Stimulated activated naive CD8-positive, alpha-beta T cell treated with anti-CD3 and anti-CD28 coated beads, Interleukin-15, amount 100 ng/mL, for 72 hours (primary cell): ENCODE measurements around the gene RXRG.
A peak's percentile ranks its signal among the peaks of the same experiment; 100 is the strongest.

Experiments
- ATAC-seq: fragments of 150-1000 bp; cut with Tn5 transposase; 2 replicates; pipeline ENCODE4 v1.10.0; 2021; ENCODE audit warnings: mild to moderate bottlenecking, moderate library complexity
- DNase-seq, 2 donors: peaks; one replicate each; pipeline ENCODE4 v3.0.0; 2021 to 2022
- H3K27ac Mint-ChIP-seq, 2 donors: one replicate each; pipeline ENCODE4 v1.8.0; 2022; ENCODE audit warnings: mild to moderate bottlenecking in 2 of 2, mixed read lengths in 2 of 2, moderate library complexity in 2 of 2
- H3K27me3 Mint-ChIP-seq: one replicate; pipeline ENCODE4 v1.8.0; 2022; ENCODE audit warnings: mixed read lengths
- H3K4me1 Mint-ChIP-seq: one replicate; pipeline ENCODE4 v1.8.0; 2022; ENCODE audit warnings: mild to moderate bottlenecking, mixed read lengths
- H3K4me3 Mint-ChIP-seq, 2 donors: one replicate each; pipeline ENCODE4 v1.8.0; 2022; ENCODE audit warnings: mild to moderate bottlenecking in 2 of 2, mixed read lengths in 2 of 2, moderate library complexity in 1 of 2
- H3K9me3 Mint-ChIP-seq, 2 donors: one replicate each; pipeline ENCODE4 v1.8.0; 2022; ENCODE audit warnings: mixed read lengths in 2 of 2

RXRG gene

DNA sequence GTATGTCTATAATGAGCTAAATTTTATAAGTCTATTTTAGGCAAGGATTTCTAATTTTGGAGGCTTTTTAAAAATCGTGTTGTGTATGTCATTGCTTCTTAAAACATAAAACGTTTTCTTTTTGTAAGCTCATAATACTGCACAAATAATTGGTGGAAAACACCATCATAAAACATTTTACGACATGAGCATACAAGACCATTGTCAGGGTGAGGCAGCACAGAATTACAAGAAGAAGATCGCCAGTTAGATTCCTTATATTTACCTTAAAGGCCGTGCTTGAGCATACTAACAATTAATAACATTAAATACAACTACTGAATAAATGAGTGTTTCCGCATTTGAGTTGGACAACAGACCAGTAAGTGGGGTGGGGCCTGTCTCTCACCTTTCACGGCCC, 69.3 kb downstream of the RXRG start:
- peak overlapping the region in 1 of 2 donors; percentile 32 for H3K4me3 Mint-ChIP-seq
- no peak overlapping the region for H3K27ac Mint-ChIP-seq
- no peaks in the 10 kb centered on the region for H3K9me3 Mint-ChIP-seq
- ATAC-seq (no peak), DNase-seq (no peak)
- H3K4me1 Mint-ChIP-seq = peaks cover 12% of the 10 kb centered on the region
- H3K27me3 Mint-ChIP-seq = peaks cover 76% of the 10 kb centered on the region

DNA sequence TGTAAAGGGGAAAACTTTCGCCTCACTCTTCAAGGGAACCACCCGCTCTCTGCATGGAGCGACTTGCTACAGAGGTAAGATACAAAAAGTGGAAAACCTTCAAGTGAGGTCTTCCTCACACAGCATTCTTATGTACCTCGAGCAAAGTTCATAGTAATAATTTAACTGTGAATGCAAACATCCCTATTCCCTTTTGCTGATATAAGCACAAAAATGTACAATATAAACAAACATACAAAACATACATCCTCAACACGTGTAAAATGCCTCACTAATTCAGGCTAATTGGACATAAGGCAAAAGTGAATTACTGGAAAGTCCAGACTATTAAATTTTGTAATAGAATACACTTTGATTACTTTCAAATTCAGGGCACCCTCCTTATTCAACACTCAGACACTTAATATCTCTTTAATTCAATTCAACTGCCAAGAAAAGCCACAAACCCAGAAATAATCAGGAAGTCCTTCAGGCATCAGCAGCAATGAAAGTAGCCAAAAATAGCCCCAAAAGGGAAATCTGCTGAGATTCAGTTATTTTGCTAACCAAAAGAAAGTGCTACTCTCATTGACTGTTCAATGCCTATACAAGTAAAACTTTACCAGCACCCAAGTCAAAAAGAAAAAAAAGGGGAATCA, 73.2 kb downstream of the RXRG start:
- H3K27me3 Mint-ChIP-seq = peaks cover 87% of the 10 kb centered on the region
- H3K4me3 Mint-ChIP-seq = no peak overlapping the region
- no peak for DNase-seq
- H3K9me3 Mint-ChIP-seq = no peaks in the 10 kb centered on the region
- ATAC-seq = no peak
- no peak overlapping the region for H3K27ac Mint-ChIP-seq
- H3K4me1 Mint-ChIP-seq = peaks cover 7% of the 10 kb centered on the region

DNA sequence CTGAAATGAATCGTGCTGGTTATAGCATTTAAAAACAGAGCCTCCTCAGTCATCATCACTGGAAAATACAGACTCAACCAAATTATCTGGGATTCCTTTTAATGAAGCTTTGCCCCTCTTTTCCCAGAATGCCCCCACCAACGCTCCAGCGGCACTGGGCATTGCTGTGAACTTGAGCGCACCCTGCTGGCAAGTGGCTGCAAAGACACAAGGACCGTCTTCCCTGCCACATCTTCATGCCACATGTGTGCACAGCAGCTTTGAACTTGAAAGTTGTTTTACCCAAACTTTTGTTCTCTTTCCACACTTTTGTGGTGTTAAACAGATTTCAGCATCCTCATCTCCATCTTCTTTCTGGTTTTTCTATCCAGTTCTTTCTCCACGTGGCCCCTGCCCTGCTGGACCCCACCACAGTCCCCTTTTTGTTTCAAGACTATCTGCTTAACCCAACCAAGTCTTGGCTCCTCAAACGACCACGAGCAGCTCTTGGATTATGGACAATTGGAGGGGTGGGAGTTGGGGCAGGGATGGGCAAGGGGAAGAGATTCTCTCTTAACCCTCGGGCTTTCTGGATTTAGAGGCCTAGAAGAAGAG, 75.6 kb downstream of the RXRG start:
- Mint-ChIP-seq H3K27me3 (peaks cover 78% of the 10 kb centered on the region), H3K27ac (no peak overlapping the region), H3K4me3 (no peak overlapping the region), H3K4me1 (no peaks in the 10 kb centered on the region), H3K9me3 (no peaks in the 10 kb centered on the region)
- ATAC-seq = no peak
- DNase-seq = peak; percentile 32 to 44

DNA sequence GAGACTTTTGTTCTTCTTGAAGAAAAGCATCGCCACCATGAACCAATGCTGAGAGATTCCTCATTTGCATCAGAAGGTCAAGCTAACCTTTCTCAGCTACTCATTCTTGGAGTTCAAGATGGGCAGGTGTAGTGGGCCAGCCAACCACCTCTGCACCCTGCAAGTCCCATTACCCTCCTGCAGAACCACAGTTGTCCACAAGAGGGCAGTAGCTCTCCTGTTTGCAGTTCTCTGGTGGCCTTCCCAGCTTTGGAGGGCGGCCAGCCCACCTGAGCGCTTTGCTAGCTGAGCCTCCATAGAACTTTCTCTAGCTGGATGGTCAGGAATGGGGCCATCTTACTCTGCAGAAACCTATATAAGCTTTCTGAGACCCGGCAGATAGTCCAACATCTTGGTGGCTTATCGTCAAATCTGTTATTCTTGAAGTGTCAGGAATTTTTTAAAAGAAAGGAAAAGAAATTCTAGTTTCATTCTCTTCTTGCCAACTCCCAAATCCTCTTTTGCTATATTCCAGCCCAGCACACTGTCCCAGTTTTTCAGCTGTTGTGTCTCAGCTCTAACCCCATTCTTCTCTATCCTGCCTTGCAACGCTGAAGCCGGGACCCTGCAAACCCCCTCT, 77.4 kb downstream of the RXRG start:
- ATAC-seq (peak; percentile 72), DNase-seq (peak; percentile 66 to 72)
- Mint-ChIP-seq H3K27ac (no peak overlapping the region), H3K4me3 (no peak overlapping the region), H3K4me1 (no peaks in the 10 kb centered on the region), H3K9me3 (no peaks in the 10 kb centered on the region), H3K27me3 (peaks cover 61% of the 10 kb centered on the region)

GRCh38 chr1:165365341-165365740, 79.6 kb downstream of the RXRG start:
- Mint-ChIP-seq H3K27me3 (peaks cover 47% of the 10 kb centered on the region), H3K4me3 (no peak overlapping the region), H3K27ac (no peak overlapping the region), H3K9me3 (no peaks in the 10 kb centered on the region), H3K4me1 (no peaks in the 10 kb centered on the region)
- DNase-seq (no peak), ATAC-seq (no peak)

DNA sequence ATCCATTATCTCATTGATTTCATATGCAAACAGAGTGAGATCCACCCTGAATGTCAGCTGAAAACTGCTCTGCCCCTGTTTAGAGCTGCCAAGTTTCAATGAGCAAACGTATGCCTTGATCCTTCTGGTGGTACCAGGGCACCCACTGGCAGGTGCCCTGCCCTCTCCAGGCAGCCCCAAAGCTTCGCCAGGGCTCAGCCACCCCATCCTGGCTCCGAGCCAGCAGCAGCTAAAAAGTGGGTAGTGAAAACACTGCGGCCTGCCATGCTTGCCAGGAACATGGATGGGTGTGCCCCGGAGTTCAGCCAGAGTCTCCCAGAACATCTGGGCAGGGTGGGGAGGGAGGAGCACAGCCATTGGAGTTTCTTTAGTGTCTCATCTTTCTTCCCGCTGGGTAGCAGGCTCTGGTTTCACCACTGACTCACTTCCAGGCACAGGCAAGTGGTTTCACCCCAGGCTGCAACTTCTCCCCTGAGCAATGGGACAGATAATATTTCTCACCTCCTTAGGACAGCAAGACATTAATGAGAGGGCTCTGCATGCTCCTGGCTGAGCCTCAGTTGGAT, 80.3 kb downstream of the RXRG start:
- no peaks in the 10 kb centered on the region for H3K4me1 Mint-ChIP-seq
- no peak overlapping the region for H3K4me3 Mint-ChIP-seq
- H3K27me3 Mint-ChIP-seq = peaks cover 48% of the 10 kb centered on the region
- ATAC-seq = peak; percentile 8
- no peak overlapping the region for H3K27ac Mint-ChIP-seq
- DNase-seq = no peak
- no peaks in the 10 kb centered on the region for H3K9me3 Mint-ChIP-seq

DNA sequence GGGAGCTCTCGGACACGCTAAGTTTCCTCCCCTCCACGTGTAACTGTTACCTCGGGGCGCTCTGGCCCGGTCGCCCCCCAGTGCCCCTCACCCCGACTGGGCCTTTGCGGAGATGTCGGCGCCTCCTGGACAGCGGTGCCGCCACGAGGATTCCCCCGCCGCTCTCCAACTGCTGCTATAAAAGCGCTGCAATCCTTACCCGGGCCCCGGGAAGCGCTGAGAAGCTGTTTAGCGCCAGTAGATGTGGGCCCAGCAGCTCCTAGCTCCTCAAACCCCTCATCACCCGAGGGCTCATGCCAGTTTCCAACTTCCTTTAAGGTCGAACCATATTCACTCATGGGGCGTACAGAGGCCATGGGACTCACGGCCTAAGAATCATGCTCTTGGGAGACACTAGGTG, 88.0 kb downstream of the RXRG start:
- DNase-seq (no peak), ATAC-seq (no peak)
- H3K9me3 Mint-ChIP-seq = no peaks in the 10 kb centered on the region
- H3K4me1 Mint-ChIP-seq = peaks cover 26% of the 10 kb centered on the region
- peaks cover 81% of the 10 kb centered on the region for H3K27me3 Mint-ChIP-seq
- no peak overlapping the region for H3K27ac Mint-ChIP-seq
- H3K4me3 Mint-ChIP-seq = no peak overlapping the region

DNA sequence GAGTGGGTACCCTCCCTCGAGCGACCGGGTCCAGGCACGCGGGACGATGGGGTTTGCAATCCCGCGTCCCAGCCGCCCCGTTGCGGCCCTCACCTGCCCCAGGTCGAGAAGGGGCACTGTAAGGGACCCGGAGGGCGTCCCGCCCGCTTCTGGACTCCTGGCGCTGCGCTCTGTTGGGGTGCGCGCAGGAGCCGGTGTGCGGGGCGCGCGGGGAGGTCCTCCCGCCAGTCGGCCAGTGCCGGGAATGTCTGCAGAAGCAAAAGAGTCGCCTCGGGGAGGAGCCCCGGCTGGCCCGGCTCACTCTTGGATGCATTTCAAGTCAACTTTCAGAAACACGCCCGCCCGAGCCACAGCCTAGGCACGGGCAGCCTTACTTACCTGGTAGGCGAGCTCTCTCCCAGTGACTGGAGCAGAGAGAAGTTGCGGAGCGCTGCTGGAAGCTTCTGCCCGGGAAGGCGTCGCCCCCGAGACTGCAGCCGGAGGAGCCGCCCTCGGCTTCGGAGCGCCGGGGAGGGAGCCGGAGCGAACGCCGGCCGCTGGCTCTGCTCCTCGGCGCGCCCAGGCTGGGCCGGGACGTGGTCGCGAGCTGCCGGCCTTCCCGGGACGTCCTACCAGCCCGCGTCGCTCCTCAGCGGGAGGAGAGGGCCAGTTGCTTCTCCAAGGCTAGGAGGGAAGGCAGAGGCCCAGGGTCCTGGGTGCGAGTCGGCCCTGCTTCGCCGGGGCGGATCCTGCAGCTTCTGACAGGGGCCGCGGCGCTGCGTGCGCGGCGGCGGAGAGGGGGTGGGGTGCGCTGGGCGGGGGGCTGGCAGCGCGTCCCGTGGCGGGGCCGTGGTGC, 88.7 kb downstream of the RXRG start, which contains the start of gene LMX1A:
TSS of gene LMX1A (minus strand) at position 739 of the 835 bp plus-strand sequence. CDS start 1,156 bp downstream, outside the sequence.
- H3K4me1 Mint-ChIP-seq = peaks cover 26% of the 10 kb centered on the region
- H3K27ac Mint-ChIP-seq = no peak within 1 kb of the TSS
- DNase-seq (no peak), ATAC-seq (no peak)
- H3K27me3 Mint-ChIP-seq = peaks cover 88% of the 10 kb centered on the region
- no peaks in the 10 kb centered on the region for H3K9me3 Mint-ChIP-seq
- no peak within 1 kb of the TSS for H3K4me3 Mint-ChIP-seq

- H3K27me3 Mint-ChIP-seq = peaks cover 95% of the 10 kb centered on the region
- no peaks in the 10 kb centered on the region for H3K9me3 Mint-ChIP-seq
- ATAC-seq (no peak), DNase-seq (no peak)
- H3K4me1 Mint-ChIP-seq = peaks cover 26% of the 10 kb centered on the region
- H3K4me3 Mint-ChIP-seq = peak overlapping the region in 1 of 2 donors; percentile 55
- H3K27ac Mint-ChIP-seq = no peak overlapping the region
Measured at GRCh38 chr1:165355139-165355976, 89.6 kb downstream of the RXRG start.

- DNase-seq (no peak), ATAC-seq (no peak)
- peaks cover 26% of the 10 kb centered on the region for H3K4me1 Mint-ChIP-seq
- H3K9me3 Mint-ChIP-seq = no peaks in the 10 kb centered on the region
- no peak overlapping the region for H3K27ac Mint-ChIP-seq
- peaks cover 95% of the 10 kb centered on the region for H3K27me3 Mint-ChIP-seq
- H3K4me3 Mint-ChIP-seq = peak overlapping the region in 1 of 2 donors; percentile 55
Measured at GRCh38 chr1:165354739-165355138, 90.2 kb downstream of the RXRG start.

GRCh38 chr1:165353731-165354671, 90.9 kb downstream of the RXRG start:
- H3K4me3 Mint-ChIP-seq = peak overlapping the region; percentile 19 to 42
- peaks cover 26% of the 10 kb centered on the region for H3K4me1 Mint-ChIP-seq
- DNase-seq (no peak), ATAC-seq (no peak)
- H3K27me3 Mint-ChIP-seq = peaks cover 100% of the 10 kb centered on the region
- peak overlapping the region in 1 of 2 donors; percentile 27 for H3K27ac Mint-ChIP-seq
- no peaks in the 10 kb centered on the region for H3K9me3 Mint-ChIP-seq

DNA sequence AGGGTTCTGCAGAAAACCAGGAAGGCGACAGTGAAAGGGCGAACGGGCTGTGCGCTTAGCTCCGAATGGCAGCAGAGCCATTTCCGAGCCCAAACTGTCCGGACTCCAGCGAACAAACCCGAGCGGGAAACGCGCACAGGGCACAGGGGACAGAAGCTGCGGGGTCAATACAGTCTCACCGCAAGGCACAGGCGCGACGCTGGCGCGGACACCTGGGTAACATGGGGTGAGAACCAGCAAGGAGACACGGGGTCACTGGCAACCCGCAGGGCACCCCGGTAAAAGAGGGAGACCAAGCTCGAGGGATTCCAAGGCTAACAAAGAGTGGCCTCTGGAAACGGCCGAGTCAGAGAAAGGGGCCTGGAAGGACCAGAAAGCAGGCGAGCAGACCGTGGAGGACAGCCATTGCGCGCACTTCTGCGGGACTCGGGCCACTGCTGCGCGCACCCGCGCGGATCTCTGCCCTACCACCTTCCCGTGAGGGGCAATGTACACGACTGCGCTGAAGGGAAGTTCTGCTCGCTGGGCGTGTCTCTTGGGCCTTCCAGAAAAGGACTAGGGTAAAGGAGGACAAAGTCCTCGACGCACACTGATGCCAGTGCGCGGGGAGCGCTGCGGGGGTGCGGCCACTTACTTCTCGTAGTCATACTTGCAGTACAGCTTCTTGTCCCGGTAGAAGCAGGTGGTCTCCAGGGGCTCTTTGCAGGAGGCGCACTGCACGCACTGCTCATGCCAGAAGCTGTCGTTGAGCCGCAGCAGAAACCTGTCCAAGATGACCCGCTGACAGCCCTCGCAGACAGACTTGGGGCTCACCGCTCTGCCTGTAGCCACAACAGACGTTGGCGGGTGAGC, 92.3 kb downstream of the RXRG start:
- peaks cover 26% of the 10 kb centered on the region for H3K4me1 Mint-ChIP-seq
- H3K4me3 Mint-ChIP-seq = no peak overlapping the region
- no peak for ATAC-seq
- DNase-seq = no peak
- peaks cover 97% of the 10 kb centered on the region for H3K27me3 Mint-ChIP-seq
- no peaks in the 10 kb centered on the region for H3K9me3 Mint-ChIP-seq
- no peak overlapping the region for H3K27ac Mint-ChIP-seq

DNA sequence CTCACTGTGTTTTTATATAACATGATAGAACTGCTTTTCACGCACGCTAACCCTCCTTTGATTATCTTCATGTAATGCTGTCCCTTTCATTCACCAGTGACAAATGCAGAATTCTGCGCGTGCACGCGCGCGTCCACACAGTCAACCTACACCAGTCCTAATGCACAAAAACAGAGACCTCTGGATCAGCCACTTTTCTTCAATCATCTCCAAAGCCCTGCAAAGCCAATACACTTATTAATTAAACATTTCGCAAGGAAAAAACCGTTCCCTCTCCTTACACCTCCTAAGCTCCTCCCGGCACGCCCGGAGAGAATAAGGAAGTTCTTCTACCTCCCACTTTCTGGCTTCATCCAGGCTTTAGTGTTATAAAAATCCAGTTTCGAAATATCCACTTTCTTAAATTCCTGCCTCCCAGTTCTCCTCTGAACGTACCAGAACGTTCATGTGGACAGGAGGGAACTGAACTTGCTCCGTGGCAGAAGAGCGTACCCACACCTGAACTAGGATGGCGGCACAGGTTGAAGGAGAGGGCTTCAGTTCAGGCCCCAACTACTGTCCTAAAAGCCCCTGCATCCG, 93.0 kb downstream of the RXRG start:
- Mint-ChIP-seq H3K27ac (no peak overlapping the region), H3K4me1 (peaks cover 26% of the 10 kb centered on the region)

More for the DNA sequence above, 93.0 kb downstream of the RXRG start:
- DNase-seq (no peak), ATAC-seq (no peak)
- no peak overlapping the region for H3K4me3 Mint-ChIP-seq
- no peaks in the 10 kb centered on the region for H3K9me3 Mint-ChIP-seq
- H3K27me3 Mint-ChIP-seq = peaks cover 97% of the 10 kb centered on the region
